Measurements from ENCODE around the gene RGS1. TPM values are rescaled to one million over a fixed set of nuclear protein-coding genes. Genes with fewer than 3 reads are reported as not detected.

RGS1 gene
- total and polyA plus RNA-seq, 2 of the 8 experiments (the other 6 are each of a cell fraction or from before 2014, with no cell fraction given): not detected

DNA sequence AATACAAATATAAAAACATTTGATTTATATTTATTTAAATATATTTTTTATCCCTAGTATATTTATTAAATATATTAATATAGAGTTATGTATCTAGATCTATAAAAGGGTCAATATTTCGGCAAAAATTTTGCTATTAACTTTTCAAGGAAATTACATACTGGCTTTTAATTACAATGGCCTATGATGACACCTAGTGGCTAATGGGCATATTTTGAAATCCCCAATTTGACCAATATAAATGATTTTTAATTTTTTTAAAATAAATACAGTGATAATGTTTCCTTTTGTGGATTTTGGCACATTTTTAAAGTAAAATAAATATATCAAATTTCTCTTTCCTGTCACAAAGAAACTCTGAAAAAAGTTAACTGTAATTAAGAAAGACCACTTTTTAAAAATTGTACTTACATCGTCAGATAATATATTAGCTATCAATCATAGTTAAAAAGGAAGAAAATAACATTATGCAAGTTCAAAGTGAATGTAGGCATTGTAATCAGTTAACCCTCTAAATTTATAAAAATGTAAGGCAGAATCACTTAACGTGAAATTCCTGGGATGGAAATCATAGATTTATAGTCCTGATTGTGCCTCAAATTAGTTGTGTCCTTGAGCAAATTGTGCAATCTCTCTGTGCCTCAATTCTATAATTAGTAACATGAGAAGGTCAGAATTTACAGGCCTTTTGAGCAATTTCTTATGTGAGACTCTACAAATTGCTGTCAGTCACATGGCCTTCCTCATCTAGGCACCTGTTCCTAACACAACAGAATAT, 34.7 kb downstream of the RGS1 start (continued):
- TF ChIP-seq HDAC6 (IDR thresholded peaks at IDR 0.05; ENCODE audit: low read depth, low read length): no peak
- TF ChIP-seq CTCF (IDR thresholded peaks at IDR 0.05; ENCODE audit: control extremely low read depth in 1 of 3, insufficient read depth in 1 of 3, low read depth in 1 of 3, low read length in 3 of 3): peak in 2 of 3 experiments; percentile 8 to 14; a peak in 2 of 4 replicates
